ENCODE results near the gene TAF9. TPM values are rescaled to one million over a fixed set of nuclear protein-coding genes. Genes with fewer than 3 reads are reported as not detected.
"Not testable (repeated sequence)": the region's sequence is repeated elsewhere in the genome, so short reads cannot be mapped to it uniquely, and the experiment has no call there.

Gene TAF9
- polyA plus RNA-seq, 2 donors, result 44.3 to 44.6 TPM

GRCh38 chr5:69350664-69351063 lies 18.7 kb downstream of the TAF9 start:
- H3K9me3 ChIP-seq (ENCODE audit: control insufficient read depth in 2 of 2, insufficient read depth in 1 of 2, low read depth in 1 of 2, low read length in 1 of 2), result no peaks in the 10 kb centered on the region
- no peaks in the 10 kb centered on the region for H3K4me1 ChIP-seq (ENCODE audit: control insufficient read depth in 2 of 2, insufficient read depth in 2 of 2, low read length in 1 of 2)
- no peaks in the 10 kb centered on the region for H3K27me3 ChIP-seq (ENCODE audit: control insufficient read depth in 1 of 2, insufficient read depth in 2 of 2, low read length in 2 of 2)
- no peak overlapping the region for H3K27ac ChIP-seq (ENCODE audit: low read depth in 2 of 2, low read length in 1 of 2)
- H3K36me3 ChIP-seq (ENCODE audit: control insufficient read depth in 2 of 2, insufficient read depth in 2 of 2, low read length in 1 of 2), result peaks cover 0 to 5% of the 10 kb centered on the region in 2 donors
- no peak overlapping the region for H3K4me3 ChIP-seq (ENCODE audit: low read depth in 1 of 2, low read length in 2 of 2)

- no peak overlapping the region for H3K4me3 ChIP-seq (ENCODE audit: low read depth in 1 of 2, low read length in 2 of 2)
- H3K27ac ChIP-seq (ENCODE audit: low read depth in 2 of 2, low read length in 1 of 2), result no peak overlapping the region
- WGBS, 2 donors, result 39 to 44% methylated on average over 1 of the region's 1 CpG
- H3K36me3 ChIP-seq (ENCODE audit: control insufficient read depth in 2 of 2, insufficient read depth in 2 of 2, low read length in 1 of 2), result no peaks in the 10 kb centered on the region
- no peaks in the 10 kb centered on the region for H3K4me1 ChIP-seq (ENCODE audit: control insufficient read depth in 2 of 2, insufficient read depth in 2 of 2, low read length in 1 of 2)
- H3K27me3 ChIP-seq (ENCODE audit: control insufficient read depth in 1 of 2, insufficient read depth in 2 of 2, low read length in 2 of 2), result no peaks in the 10 kb centered on the region
- no peaks in the 10 kb centered on the region for H3K9me3 ChIP-seq (ENCODE audit: control insufficient read depth in 2 of 2, insufficient read depth in 1 of 2, low read depth in 1 of 2, low read length in 1 of 2)
Measured at GRCh38 chr5:69343083-69343482, 26.2 kb downstream of the TAF9 start.

- no peaks in the 10 kb centered on the region for H3K27me3 ChIP-seq (ENCODE audit: control insufficient read depth in 1 of 2, insufficient read depth in 2 of 2, low read length in 2 of 2)
- H3K36me3 ChIP-seq (ENCODE audit: control insufficient read depth in 2 of 2, insufficient read depth in 2 of 2, low read length in 1 of 2), result no peaks in the 10 kb centered on the region
- no peaks in the 10 kb centered on the region for H3K4me1 ChIP-seq (ENCODE audit: control insufficient read depth in 2 of 2, insufficient read depth in 2 of 2, low read length in 1 of 2)
- H3K27ac ChIP-seq (ENCODE audit: low read depth in 2 of 2, low read length in 1 of 2), result no peak overlapping the region
- H3K4me3 ChIP-seq (ENCODE audit: low read depth in 1 of 2, low read length in 2 of 2), result no peak overlapping the region
- no peaks in the 10 kb centered on the region for H3K9me3 ChIP-seq (ENCODE audit: control insufficient read depth in 2 of 2, insufficient read depth in 1 of 2, low read depth in 1 of 2, low read length in 1 of 2)
- WGBS, 2 donors, result 79 to 91% methylated on average over 4 of the region's 4 CpGs
Measured at GRCh38 chr5:69341520-69342161, 27.7 kb downstream of the TAF9 start.

GRCh38 chr5:69335341-69335935 lies 33.9 kb downstream of the TAF9 start:
- Histone ChIP-seq H3K36me3 (ENCODE audit: control insufficient read depth in 2 of 2, insufficient read depth in 2 of 2, low read length in 1 of 2) (no peaks in the 10 kb centered on the region), H3K4me3 (ENCODE audit: low read depth in 1 of 2, low read length in 2 of 2) (no peak overlapping the region), H3K27ac (ENCODE audit: low read depth in 2 of 2, low read length in 1 of 2) (no peak overlapping the region), H3K4me1 (ENCODE audit: control insufficient read depth in 2 of 2, insufficient read depth in 2 of 2, low read length in 1 of 2) (no peaks in the 10 kb centered on the region), H3K9me3 (ENCODE audit: control insufficient read depth in 2 of 2, insufficient read depth in 1 of 2, low read depth in 1 of 2, low read length in 1 of 2) (no peaks in the 10 kb centered on the region), H3K27me3 (ENCODE audit: control insufficient read depth in 1 of 2, insufficient read depth in 2 of 2, low read length in 2 of 2) (no peaks in the 10 kb centered on the region)
- 82 to 85% methylated on average over 7 of the region's 7 CpGs for WGBS, 2 donors

- Histone ChIP-seq H3K27me3 (ENCODE audit: control insufficient read depth in 1 of 2, insufficient read depth in 2 of 2, low read length in 2 of 2) (no peaks in the 10 kb centered on the region), H3K9me3 (ENCODE audit: control insufficient read depth in 2 of 2, insufficient read depth in 1 of 2, low read depth in 1 of 2, low read length in 1 of 2) (no peaks in the 10 kb centered on the region), H3K36me3 (ENCODE audit: control insufficient read depth in 2 of 2, insufficient read depth in 2 of 2, low read length in 1 of 2) (no peaks in the 10 kb centered on the region), H3K27ac (ENCODE audit: low read depth in 2 of 2, low read length in 1 of 2) (peak overlapping the region in 1 of 2 donors; percentile 22), H3K4me1 (ENCODE audit: control insufficient read depth in 2 of 2, insufficient read depth in 2 of 2, low read length in 1 of 2) (no peaks in the 10 kb centered on the region), H3K4me3 (ENCODE audit: low read depth in 1 of 2, low read length in 2 of 2) (peak overlapping the region in 1 of 2 donors; percentile 3)
- WGBS, 2 donors, result 6 to 11% methylated on average over 17 to 18 of the region's 18 CpGs
Measured at GRCh38 chr5:69334793-69335268, 34.5 kb downstream of the TAF9 start.

GRCh38 chr5:69333668-69334315 lies 35.5 kb downstream of the TAF9 start:
- not testable (repeated sequence) for H3K9me3 ChIP-seq (ENCODE audit: control insufficient read depth in 2 of 2, insufficient read depth in 1 of 2, low read depth in 1 of 2, low read length in 1 of 2); H3K27me3 ChIP-seq (ENCODE audit: control insufficient read depth in 1 of 2, insufficient read depth in 2 of 2, low read length in 2 of 2); H3K27ac ChIP-seq (ENCODE audit: low read depth in 2 of 2, low read length in 1 of 2); H3K4me1 ChIP-seq (ENCODE audit: control insufficient read depth in 2 of 2, insufficient read depth in 2 of 2, low read length in 1 of 2); H3K4me3 ChIP-seq (ENCODE audit: low read depth in 1 of 2, low read length in 2 of 2); H3K36me3 ChIP-seq (ENCODE audit: control insufficient read depth in 2 of 2, insufficient read depth in 2 of 2, low read length in 1 of 2)
- 95 to 97% methylated on average over 24 to 25 of the region's 25 CpGs for WGBS, 2 donors

GRCh38 chr5:69331528-69332445 lies 37.5 kb downstream of the TAF9 start:
- Histone ChIP-seq H3K36me3 (ENCODE audit: control insufficient read depth in 2 of 2, insufficient read depth in 2 of 2, low read length in 1 of 2) (no peaks in the 10 kb centered on the region), H3K4me1 (ENCODE audit: control insufficient read depth in 2 of 2, insufficient read depth in 2 of 2, low read length in 1 of 2) (no peaks in the 10 kb centered on the region), H3K4me3 (ENCODE audit: low read depth in 1 of 2, low read length in 2 of 2) (peak overlapping the region; percentile 10 to 92), H3K27me3 (ENCODE audit: control insufficient read depth in 1 of 2, insufficient read depth in 2 of 2, low read length in 2 of 2) (no peaks in the 10 kb centered on the region), H3K27ac (ENCODE audit: low read depth in 2 of 2, low read length in 1 of 2) (peak overlapping the region; percentile 63 to 77), H3K9me3 (ENCODE audit: control insufficient read depth in 2 of 2, insufficient read depth in 1 of 2, low read depth in 1 of 2, low read length in 1 of 2) (no peaks in the 10 kb centered on the region)
- WGBS, 2 donors, result 40 to 46% methylated on average over 11 of the region's 11 CpGs

- Histone ChIP-seq H3K9me3 (ENCODE audit: control insufficient read depth in 2 of 2, insufficient read depth in 1 of 2, low read depth in 1 of 2, low read length in 1 of 2) (no peaks in the 10 kb centered on the region), H3K36me3 (ENCODE audit: control insufficient read depth in 2 of 2, insufficient read depth in 2 of 2, low read length in 1 of 2) (no peaks in the 10 kb centered on the region), H3K4me3 (ENCODE audit: low read depth in 1 of 2, low read length in 2 of 2) (no peak overlapping the region), H3K27me3 (ENCODE audit: control insufficient read depth in 1 of 2, insufficient read depth in 2 of 2, low read length in 2 of 2) (no peaks in the 10 kb centered on the region), H3K4me1 (ENCODE audit: control insufficient read depth in 2 of 2, insufficient read depth in 2 of 2, low read length in 1 of 2) (no peaks in the 10 kb centered on the region), H3K27ac (ENCODE audit: low read depth in 2 of 2, low read length in 1 of 2) (no peak overlapping the region)
- WGBS, 2 donors, result 85% methylated on average over 9 of the region's 9 CpGs
Measured at GRCh38 chr5:69329905-69330489, 39.3 kb downstream of the TAF9 start.

GRCh38 chr5:69326365-69326764 lies 43.0 kb downstream of the TAF9 start:
- Histone ChIP-seq H3K9me3 (ENCODE audit: control insufficient read depth in 2 of 2, insufficient read depth in 1 of 2, low read depth in 1 of 2, low read length in 1 of 2) (no peaks in the 10 kb centered on the region), H3K4me3 (ENCODE audit: low read depth in 1 of 2, low read length in 2 of 2) (no peak overlapping the region), H3K4me1 (ENCODE audit: control insufficient read depth in 2 of 2, insufficient read depth in 2 of 2, low read length in 1 of 2) (no peaks in the 10 kb centered on the region), H3K27me3 (ENCODE audit: control insufficient read depth in 1 of 2, insufficient read depth in 2 of 2, low read length in 2 of 2) (no peaks in the 10 kb centered on the region), H3K36me3 (ENCODE audit: control insufficient read depth in 2 of 2, insufficient read depth in 2 of 2, low read length in 1 of 2) (no peaks in the 10 kb centered on the region), H3K27ac (ENCODE audit: low read depth in 2 of 2, low read length in 1 of 2) (no peak overlapping the region)
- 88 to 93% methylated on average over 1 of the region's 1 CpG for WGBS, 2 donors

All from esophagus (tissue), 2 donors.